Natural killer cell (primary cell): ENCODE measurements around the gene TBC1D17. TPM values are rescaled to one million over a fixed set of nuclear protein-coding genes. Genes with fewer than 3 reads are reported as not detected.
"Not testable (repeated sequence)": the region's sequence is repeated elsewhere in the genome, so short reads cannot be mapped to it uniquely, and the experiment has no call there.

Experiments used
- ATAC-seq, 3 donors: fragments of 150-1000 bp in 2 of 3; fragments of 200-7000 bp in 1 of 3; cut with Tn5 transposase; 1 replicate in 1 of 3; 2 replicates in 2 of 3; pipeline ENCODE4 v1.10.0; 2021; ENCODE audit warnings: mild to moderate bottlenecking in 2 of 3, moderate library complexity in 2 of 3
- DNase-seq, 2 donors: peaks; one replicate each; pipeline versions ENCODE4 v3.0.0 to v3.0.0-alpha.2; 2013 to 2021; ENCODE audit warnings: mixed read lengths in 1 of 2
- H3K27ac ChIP-seq: one replicate; pipeline ENCODE4 v1.5.1; 2013; ENCODE audit warnings: mild to moderate bottlenecking, low read length
- H3K27me3 ChIP-seq: one replicate; pipeline ENCODE4 v1.6.1; 2013; ENCODE audit warnings: low read length; ENCODE audit not compliant: control insufficient read depth, insufficient read depth
- H3K36me3 ChIP-seq: one replicate; pipeline ENCODE4 v1.6.1; 2013; ENCODE audit warnings: low read length; ENCODE audit not compliant: control insufficient read depth, insufficient read depth
- H3K4me1 ChIP-seq: one replicate; pipeline ENCODE4 v1.6.1; 2013; ENCODE audit warnings: low read length; ENCODE audit not compliant: control insufficient read depth, insufficient read depth
- H3K4me3 ChIP-seq: one replicate; pipeline ENCODE4 v1.5.1; 2013; ENCODE audit warnings: low read length
- H3K9me3 ChIP-seq: one replicate; pipeline ENCODE4 v1.6.1; 2013; ENCODE audit warnings: low read length; ENCODE audit not compliant: control insufficient read depth, insufficient read depth
- H3K27ac Mint-ChIP-seq, 2 donors: one replicate each; pipeline ENCODE4 v1.8.0; 2022; ENCODE audit warnings: mild to moderate bottlenecking in 2 of 2, mixed read lengths in 2 of 2, moderate library complexity in 1 of 2
- H3K27me3 Mint-ChIP-seq, 2 donors: one replicate each; pipeline ENCODE4 v1.8.0; 2022; ENCODE audit warnings: low read depth in 2 of 2, mixed read lengths in 2 of 2
- H3K36me3 Mint-ChIP-seq: one replicate; pipeline ENCODE4 v1.8.0; 2022; ENCODE audit warnings: mixed read lengths
- H3K4me1 Mint-ChIP-seq, 2 donors: one replicate each; pipeline ENCODE4 v1.8.0; 2022; ENCODE audit warnings: mixed read lengths in 2 of 2
- H3K4me3 Mint-ChIP-seq: one replicate; pipeline ENCODE4 v1.8.0; 2022; ENCODE audit warnings: mild to moderate bottlenecking, moderate library complexity, mixed read lengths
- H3K9me3 Mint-ChIP-seq, 2 donors: one replicate each; pipeline ENCODE4 v1.8.0; 2022; ENCODE audit warnings: mixed read lengths in 2 of 2
- WGBS: methylation state at CpG from one replicate; pipeline ENCODE4 v1.1.7; 2013; ENCODE audit warnings: missing lambda C conversion rate; ENCODE audit not compliant: insufficient coverage; 5-methylcytosine and 5-hydroxymethylcytosine counted together
- intact Hi-C: fragments of 100-400 bp; cut with micrococcal nuclease; formaldehyde crosslinking; loops from one replicate; pipeline ENCODE4 v1.14.2; 2022
- total RNA-seq, 4 donors: library from RNA; stranded (reverse); fragments of 120-200 nt in 1 of 4; gene quantifications; one replicate each; pipeline versions ENCODE4 v1.2.3 to v1.2.4, GENCODE V29; 2013 to 2022
- TF ChIP-seq, protein P1 (sequence below): fragments of 200-600 bp; IDR thresholded peaks from one replicate; pipeline ENCODE4 v1.8.0; 2022; ENCODE audit warnings: antibody characterized with exemption

The TBC1D17 gene
- total RNA-seq, 3 donors from 2014 or later (not counting 1 experiment from before 2014, with no cell fraction given) = 45.8 to 59.7 (median 54.4) TPM

DNA sequence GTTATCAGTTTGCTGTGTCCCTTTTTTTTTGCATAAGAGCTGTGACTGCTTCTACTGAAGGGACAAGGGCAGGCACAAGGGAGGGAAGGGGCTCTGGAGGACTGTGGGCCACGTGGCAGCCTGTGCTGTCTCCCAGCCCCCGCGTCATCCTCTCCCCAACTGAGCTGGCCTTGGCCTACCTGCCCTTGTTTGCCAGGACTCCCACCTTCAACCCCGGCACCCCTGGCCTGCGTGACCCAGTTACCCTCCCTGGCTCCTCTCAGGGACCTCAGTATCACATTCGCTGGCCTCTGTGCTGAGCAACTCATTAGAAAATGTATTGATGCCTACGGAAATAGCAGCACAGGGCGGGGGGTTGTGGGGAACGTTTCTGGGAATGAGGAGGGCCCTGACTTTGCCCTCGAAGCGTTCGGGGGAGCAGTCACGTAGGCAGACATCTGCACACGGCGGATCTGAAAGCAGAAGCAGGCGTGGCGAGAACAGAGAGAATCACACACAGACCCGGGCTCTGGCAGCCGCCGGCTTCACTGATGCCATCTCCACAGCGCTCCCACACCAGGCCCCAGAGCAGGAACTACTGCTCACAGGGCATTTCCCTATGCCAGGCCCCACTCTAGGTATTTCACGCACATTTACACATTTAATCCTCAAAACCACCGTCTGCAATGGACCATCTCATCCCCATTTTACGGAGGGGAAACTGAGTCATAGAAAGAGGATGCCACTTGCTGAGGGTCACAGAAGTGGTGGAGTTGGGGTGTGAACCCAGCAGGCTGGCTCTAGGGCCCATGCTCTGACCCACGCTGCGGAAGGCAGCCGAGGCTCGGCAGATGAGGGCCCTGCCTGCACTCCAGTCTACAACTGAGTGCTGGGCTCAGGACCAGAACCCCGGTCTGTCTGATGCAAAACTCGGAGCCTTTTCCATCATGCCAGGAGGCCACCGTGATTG lies 45.8 kb downstream of the TBC1D17 start:
- Histone ChIP-seq H3K27me3 (no peaks in the 10 kb centered on the region), H3K27ac (no peak overlapping the region), H3K9me3 (no peaks in the 10 kb centered on the region), H3K4me1 (peaks cover 29% of the 10 kb centered on the region), H3K36me3 (peaks cover 41% of the 10 kb centered on the region), H3K4me3 (no peak overlapping the region)
- H3K4me3 Mint-ChIP-seq = no peak overlapping the region
- DNase-seq (no peak), ATAC-seq (no peak)
- no peaks in the 10 kb centered on the region for H3K9me3 Mint-ChIP-seq
- 92% methylated on average over 30 of the region's 31 CpGs for WGBS
- TF ChIP-seq, protein P1, sequence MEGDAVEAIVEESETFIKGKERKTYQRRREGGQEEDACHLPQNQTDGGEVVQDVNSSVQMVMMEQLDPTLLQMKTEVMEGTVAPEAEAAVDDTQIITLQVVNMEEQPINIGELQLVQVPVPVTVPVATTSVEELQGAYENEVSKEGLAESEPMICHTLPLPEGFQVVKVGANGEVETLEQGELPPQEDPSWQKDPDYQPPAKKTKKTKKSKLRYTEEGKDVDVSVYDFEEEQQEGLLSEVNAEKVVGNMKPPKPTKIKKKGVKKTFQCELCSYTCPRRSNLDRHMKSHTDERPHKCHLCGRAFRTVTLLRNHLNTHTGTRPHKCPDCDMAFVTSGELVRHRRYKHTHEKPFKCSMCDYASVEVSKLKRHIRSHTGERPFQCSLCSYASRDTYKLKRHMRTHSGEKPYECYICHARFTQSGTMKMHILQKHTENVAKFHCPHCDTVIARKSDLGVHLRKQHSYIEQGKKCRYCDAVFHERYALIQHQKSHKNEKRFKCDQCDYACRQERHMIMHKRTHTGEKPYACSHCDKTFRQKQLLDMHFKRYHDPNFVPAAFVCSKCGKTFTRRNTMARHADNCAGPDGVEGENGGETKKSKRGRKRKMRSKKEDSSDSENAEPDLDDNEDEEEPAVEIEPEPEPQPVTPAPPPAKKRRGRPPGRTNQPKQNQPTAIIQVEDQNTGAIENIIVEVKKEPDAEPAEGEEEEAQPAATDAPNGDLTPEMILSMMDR = no peak
- H3K36me3 Mint-ChIP-seq = no peaks in the 10 kb centered on the region
- intact Hi-C loops = no loop called here
- H3K4me1 Mint-ChIP-seq = peaks cover 20 to 36% of the 10 kb centered on the region in 2 donors
- no peaks in the 10 kb centered on the region for H3K27me3 Mint-ChIP-seq
- no peak overlapping the region for H3K27ac Mint-ChIP-seq

GRCh38 chr19:49924004-49924880 lies 46.7 kb downstream of the TBC1D17 start:
- Histone ChIP-seq H3K9me3 (no peaks in the 10 kb centered on the region), H3K27me3 (no peaks in the 10 kb centered on the region), H3K27ac (no peak overlapping the region), H3K36me3 (peaks cover 38% of the 10 kb centered on the region), H3K4me3 (no peak overlapping the region), H3K4me1 (peaks cover 35% of the 10 kb centered on the region)
- Mint-ChIP-seq H3K9me3 (no peaks in the 10 kb centered on the region), H3K27me3 (no peaks in the 10 kb centered on the region), H3K36me3 (no peaks in the 10 kb centered on the region), H3K27ac (no peak overlapping the region), H3K4me3 (no peak overlapping the region), H3K4me1 (peaks cover 28 to 45% of the 10 kb centered on the region in 2 donors)
- intact Hi-C loops = no loop called here
- ATAC-seq (no peak), DNase-seq (no peak)
- TF ChIP-seq, protein P1 = no peak
- 87% methylated on average over 25 of the region's 25 CpGs for WGBS

- H3K9me3 Mint-ChIP-seq, DNase-seq, H3K4me3 ChIP-seq, ATAC-seq, H3K4me3 Mint-ChIP-seq, H3K27me3 ChIP-seq, intact Hi-C loops, H3K27me3 Mint-ChIP-seq, H3K27ac Mint-ChIP-seq, H3K9me3 ChIP-seq, H3K36me3 Mint-ChIP-seq, H3K27ac ChIP-seq: not testable (repeated sequence)
- peaks cover 38% of the 10 kb centered on the region for H3K36me3 ChIP-seq
- WGBS = 96% methylated on average over 13 of the region's 13 CpGs
- H3K4me1 Mint-ChIP-seq = peaks cover 28 to 46% of the 10 kb centered on the region in 2 donors
- peaks cover 39% of the 10 kb centered on the region for H3K4me1 ChIP-seq
These were observed 47.3 kb downstream of the TBC1D17 start for GRCh38 chr19:49924881-49925210.

DNA sequence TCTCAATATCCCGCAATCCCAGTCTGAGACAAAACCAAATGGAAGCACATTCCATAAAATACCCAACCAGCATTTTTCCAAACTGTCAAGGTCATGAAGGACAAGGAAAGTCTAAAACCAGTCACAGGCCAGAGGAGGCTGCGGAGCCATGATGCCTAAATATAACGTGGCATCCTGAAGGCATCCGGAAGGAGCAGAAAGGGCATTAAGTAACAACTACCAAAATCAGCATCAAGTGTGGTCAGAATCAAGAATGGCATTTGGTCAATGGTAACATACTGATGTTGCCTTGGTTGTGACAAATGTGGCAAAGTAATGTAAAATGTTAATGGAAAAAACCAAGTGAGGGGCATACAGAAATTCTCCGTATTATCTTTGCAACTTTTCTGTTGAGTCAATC lies 48.0 kb downstream of the TBC1D17 start:
- ATAC-seq (no peak), DNase-seq (no peak)
- peak overlapping the region; percentile 9 for H3K4me3 Mint-ChIP-seq
- H3K27ac Mint-ChIP-seq = no peak overlapping the region
- peaks cover 35 to 51% of the 10 kb centered on the region in 2 donors for H3K4me1 Mint-ChIP-seq
- no peaks in the 10 kb centered on the region for H3K9me3 ChIP-seq
- no peaks in the 10 kb centered on the region for H3K36me3 Mint-ChIP-seq
- H3K36me3 ChIP-seq = peaks cover 38% of the 10 kb centered on the region
- peaks cover 46% of the 10 kb centered on the region for H3K4me1 ChIP-seq
- TF ChIP-seq, protein P1 = no peak
- H3K27ac ChIP-seq = no peak overlapping the region
- no peak overlapping the region for H3K4me3 ChIP-seq
- H3K27me3 Mint-ChIP-seq = no peaks in the 10 kb centered on the region
- intact Hi-C loops = no loop called here
- WGBS = 98% methylated on average over 5 of the region's 5 CpGs
- H3K9me3 Mint-ChIP-seq = peaks cover 0 to 2% of the 10 kb centered on the region in 2 donors
- H3K27me3 ChIP-seq = no peaks in the 10 kb centered on the region
